Stimulated activated CD8-positive, alpha-beta memory T cell treated with anti-CD3 and anti-CD28 coated beads, Interleukin-7, amount 100 ng/mL, for 1 hour (primary cell): ENCODE measurements around the gene OBSL1.

Experiments used
- DNase-seq, 2 donors: peaks; one replicate each; pipeline ENCODE4 v3.0.0-alpha.2; 2020; ENCODE audit warnings: low read depth in 2 of 2

OBSL1 gene

GRCh38 chr2:219512524-219513216 lies 58.7 kb downstream of the OBSL1 start:
- DNase-seq = no peak

DNA sequence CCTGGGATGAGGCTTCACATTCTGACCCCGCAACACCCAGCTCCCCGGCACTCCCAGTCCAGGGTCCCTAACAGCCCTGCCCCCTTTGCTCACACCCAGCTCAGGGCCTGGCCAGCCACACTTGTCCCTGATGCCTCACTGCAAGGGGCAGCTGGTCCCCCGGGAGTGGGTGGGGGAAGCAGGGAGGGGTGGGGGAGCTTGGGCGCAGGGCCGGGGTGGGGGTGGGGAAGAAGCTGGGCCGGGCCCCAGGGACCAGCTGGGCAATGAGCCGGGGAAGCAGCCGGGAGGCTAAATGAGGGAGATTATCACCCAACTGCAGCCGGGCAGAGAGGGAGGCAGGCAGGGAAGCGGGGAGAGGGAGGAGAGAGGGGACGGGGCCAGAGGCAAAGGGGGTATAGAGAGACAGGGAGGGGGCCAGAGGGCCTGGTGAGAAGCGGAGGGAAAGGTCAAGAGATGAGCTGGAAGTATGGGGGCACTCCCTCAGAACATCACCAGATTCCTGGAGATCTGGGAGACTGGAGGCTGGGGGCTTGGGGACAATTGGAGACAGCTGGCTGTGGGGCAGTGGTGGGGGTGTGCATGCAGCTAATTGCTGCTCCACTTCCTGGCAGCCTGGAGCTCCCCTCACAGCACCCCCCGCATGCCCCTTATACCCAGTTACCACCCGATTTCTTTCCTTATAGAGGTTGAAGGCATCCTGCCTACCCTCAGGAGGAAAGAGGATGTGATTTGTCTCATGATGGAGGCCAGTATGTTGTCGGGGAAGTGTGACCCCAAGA lies 59.6 kb downstream of the OBSL1 start:
- no peak for DNase-seq

- no peak for DNase-seq
Observed at GRCh38 chr2:219510512-219511135, 60.7 kb downstream of the OBSL1 start.

- DNase-seq = peak in 1 of 2 donors; percentile 26
Observed at GRCh38 chr2:219509780-219510511, 61.4 kb downstream of the OBSL1 start.

- no peak for DNase-seq
Observed at GRCh38 chr2:219508971-219509779, 62.2 kb downstream of the OBSL1 start.

DNA sequence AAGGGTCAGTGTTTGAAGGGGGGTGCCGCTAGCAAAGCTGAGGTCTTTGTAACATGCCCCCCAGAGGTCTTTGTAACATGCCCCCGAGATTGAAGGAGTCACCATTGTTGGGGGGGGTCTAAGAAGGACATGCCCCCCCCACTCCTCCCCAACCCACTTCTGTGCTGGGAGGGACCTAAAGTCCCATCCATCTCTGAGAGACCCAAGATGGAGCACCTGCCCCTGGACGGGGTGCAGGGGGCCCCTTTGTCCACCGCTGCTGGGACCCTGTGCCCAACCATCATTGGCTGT lies 63.0 kb downstream of the OBSL1 start:
- DNase-seq = no peak

DNA sequence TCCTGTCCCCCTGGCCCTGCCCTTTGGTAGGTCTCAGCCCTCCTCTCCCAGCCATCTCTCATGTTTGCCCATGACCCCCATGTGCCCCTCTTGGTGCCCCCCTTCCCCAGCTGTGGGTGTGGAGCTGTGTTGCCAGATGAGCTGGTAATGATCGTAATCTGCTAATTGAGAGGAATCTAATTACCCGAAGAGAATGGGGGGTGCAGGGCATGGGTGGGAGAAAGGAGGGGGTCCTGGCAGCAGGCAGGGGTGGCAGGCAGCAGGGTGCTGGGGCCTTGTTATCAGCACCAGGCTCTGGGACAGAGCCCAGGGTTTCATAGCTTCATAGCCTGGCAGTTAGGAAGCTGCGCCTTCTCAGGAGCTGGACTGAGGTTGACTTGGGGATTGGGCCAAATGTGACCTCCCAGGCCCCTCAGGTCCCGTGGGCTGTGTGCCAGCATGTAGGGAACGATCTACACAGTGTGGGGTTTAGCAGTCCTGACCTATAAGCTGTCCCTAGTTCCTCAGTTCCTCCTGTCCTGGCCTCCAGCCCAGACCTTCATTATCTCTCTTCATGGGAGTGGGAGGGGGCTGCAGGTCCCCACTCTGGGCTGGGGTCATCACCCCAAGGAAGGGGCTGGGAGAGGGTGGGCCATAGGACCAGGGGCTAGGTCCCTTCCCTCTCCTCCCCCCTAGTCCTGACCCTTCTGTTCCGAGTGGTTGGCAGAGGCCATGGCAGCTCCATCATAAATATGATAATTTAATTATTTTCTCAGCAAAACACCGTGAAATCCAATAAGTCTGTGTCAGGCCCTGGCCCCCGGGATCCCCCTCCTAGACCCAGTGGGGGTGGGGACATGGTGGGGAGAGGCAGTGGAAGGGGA lies 63.5 kb downstream of the OBSL1 start:
- DNase-seq = no peak

DNA sequence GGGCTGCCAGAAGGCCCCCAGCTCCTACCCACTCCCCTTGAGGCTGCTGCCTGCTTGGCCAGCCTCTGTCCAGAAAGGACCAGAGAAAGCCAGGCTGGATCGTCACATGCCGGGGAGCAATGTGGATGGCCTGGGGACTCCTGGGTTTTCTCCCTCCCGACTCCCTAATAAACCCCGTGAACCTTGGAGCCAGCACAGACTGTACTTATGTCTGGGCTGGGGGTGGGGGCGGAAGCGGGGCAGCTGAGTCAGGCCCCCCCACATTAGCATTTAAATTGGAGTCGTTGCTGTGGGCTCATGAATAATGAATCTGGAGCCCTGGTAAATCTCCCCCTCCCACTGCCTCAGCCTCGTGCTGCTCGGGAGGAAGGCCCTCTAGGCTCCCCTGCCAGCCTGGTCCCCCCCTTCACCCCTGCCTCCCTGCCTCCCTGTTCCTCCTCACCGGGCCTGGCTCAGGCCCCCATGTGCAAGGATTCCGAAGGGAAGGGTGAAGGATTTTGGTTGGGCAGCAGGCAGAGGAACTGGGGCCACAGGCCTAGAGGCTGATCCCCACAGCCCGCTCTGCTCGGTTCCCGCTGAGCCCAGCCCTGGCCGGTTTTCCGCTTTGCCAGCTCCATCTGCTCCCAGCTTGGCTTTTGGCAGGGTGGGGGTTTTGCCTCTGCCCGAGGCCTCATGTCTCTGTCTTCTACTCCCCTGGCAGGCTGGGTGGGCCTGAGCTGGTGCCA lies 64.4 kb downstream of the OBSL1 start:
- no peak for DNase-seq

DNA sequence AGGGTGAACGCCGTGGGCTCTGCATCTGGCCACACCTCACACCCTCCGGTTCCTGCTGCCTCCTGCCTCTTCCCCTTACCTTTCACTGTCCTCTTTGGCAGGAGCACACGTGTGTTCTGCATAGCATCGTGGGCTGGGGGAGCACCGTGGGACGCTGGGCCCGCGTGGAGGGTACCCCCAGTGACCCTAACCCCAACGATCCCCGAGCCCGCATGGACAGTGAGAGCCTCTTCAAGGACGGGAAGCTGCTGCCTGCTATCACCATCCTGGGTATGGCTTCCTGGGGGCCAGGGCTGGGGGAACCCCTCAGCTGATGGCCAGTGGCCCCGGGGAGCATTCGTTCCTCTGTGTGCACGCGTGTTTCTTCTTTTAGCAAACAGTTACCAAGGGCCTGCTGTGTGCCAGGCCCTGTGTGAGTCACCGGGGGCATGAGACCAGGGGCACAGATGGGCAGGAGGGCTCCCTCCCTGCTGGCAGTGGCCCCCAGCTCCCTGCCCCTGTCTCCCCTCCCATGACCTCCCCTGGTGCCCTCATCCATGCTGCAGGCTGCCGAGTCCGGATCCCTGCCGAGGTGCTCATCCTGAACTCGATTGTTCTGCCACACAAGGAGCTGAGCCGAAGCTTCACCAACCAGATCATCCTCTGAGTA lies 65.1 kb downstream of the OBSL1 start:
- DNase-seq = no peak

DNA sequence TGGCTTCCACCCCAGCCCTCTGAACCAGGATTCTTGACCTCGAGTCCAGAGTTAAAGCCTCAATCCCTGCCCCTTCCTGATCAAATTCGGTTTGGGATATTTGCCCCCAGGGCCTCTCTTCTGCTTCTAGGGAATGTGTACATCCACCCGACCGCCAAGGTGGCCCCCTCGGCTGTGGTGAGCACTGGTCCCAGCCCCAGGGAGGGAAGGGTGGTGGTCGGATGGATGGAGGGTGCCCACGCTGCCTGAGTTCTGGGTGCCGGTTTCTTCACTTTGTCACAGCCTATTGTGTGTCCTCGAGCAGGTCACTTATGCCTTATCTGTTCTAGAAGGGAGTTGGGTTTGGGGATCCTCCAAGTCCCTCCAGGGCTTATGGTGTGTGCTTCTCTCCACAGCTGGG lies 65.8 kb downstream of the OBSL1 start:
- no peak for DNase-seq

- no peak for DNase-seq
Observed at GRCh38 chr2:219502618-219503017, 68.7 kb downstream of the OBSL1 start.

GRCh38 chr2:219501849-219502248 lies 69.5 kb downstream of the OBSL1 start:
- no peak for DNase-seq
